IMR-90 (cell line): ENCODE results near the gene N4BP2. TPM values are rescaled to one million over a fixed set of nuclear protein-coding genes. Genes with fewer than 3 reads are reported as not detected.

ENCODE experiments used
- ATAC-seq: fragments of 200-7000 bp; cut with Tn5 transposase; 2 replicates; pipeline ENCODE4 v1.9.1; 2020; ENCODE audit warnings: low read depth, mild to moderate bottlenecking, moderate library complexity
- BruUV-seq: library from RNA; stranded (reverse); fragments of 400-500 nt; replicated peaks from 2 replicates; lab custom pipeline; 2021; lab: Mats Ljungman, UMichigan
- CTCF ChIA-PET: fragments of 300-600 bp; formaldehyde crosslinking; extraction: SDS; loops from one replicate; lab custom pipeline; 2021; ENCODE audit warnings: antibody characterized with exemption; lab: Yijun Ruan, JAX
- POLR2A ChIA-PET: fragments of 300-600 bp; sonication (Branson Sonifier 250); formaldehyde crosslinking; loops from one replicate; lab custom pipeline; 2022; ENCODE audit warnings: antibody characterized with exemption; ENCODE audit not compliant: unreplicated experiment; lab: Charles Lee
- DNase-seq: peaks from one replicate; pipeline ENCODE4 v3.0.0; 2013
- H2AFZ ChIP-seq: replicated peaks from 2 replicates; pipeline ENCODE3; 2013; ENCODE audit warnings: low read length, mild to moderate bottlenecking; ENCODE audit not compliant: poor library complexity
- H2AK5ac ChIP-seq: 2 replicates; pipeline ENCODE4 v1.6.1; 2013; ENCODE audit warnings: low read depth, low read length, inconsistent platforms
- H2AK9ac ChIP-seq: replicated peaks from 2 replicates; pipeline ENCODE3; 2013; ENCODE audit warnings: mild to moderate bottlenecking, low read depth, low read length, moderate library complexity; ENCODE audit not compliant: poor library complexity
- H2BK120ac ChIP-seq: 2 replicates; pipeline ENCODE4 v1.6.1; 2013; ENCODE audit warnings: low read depth, low read length, inconsistent platforms
- H2BK15ac ChIP-seq: 3 replicates; pipeline ENCODE4 v1.6.1; 2013; ENCODE audit warnings: low read depth, low read length, inconsistent platforms
- H2BK20ac ChIP-seq: 2 replicates; pipeline ENCODE4 v1.6.1; 2013; ENCODE audit warnings: low read depth, mild to moderate bottlenecking, inconsistent platforms, low read length, moderate library complexity
- H2BK5ac ChIP-seq: 2 replicates; pipeline ENCODE4 v1.6.1; 2013; ENCODE audit warnings: mild to moderate bottlenecking, low read depth, low read length, inconsistent platforms; ENCODE audit not compliant: poor library complexity, severe bottlenecking
- H3K14ac ChIP-seq: replicated peaks from 2 replicates; pipeline ENCODE4 v1.6.1; 2013; ENCODE audit warnings: low read depth, low read length, inconsistent platforms
- H3K18ac ChIP-seq: 2 replicates; pipeline ENCODE4 v1.6.1; 2013; ENCODE audit warnings: low read depth, low read length, control low read depth
- H3K23ac ChIP-seq: 2 replicates; pipeline ENCODE4 v1.6.1; 2013; ENCODE audit warnings: low read depth, low read length, inconsistent platforms
- H3K27ac ChIP-seq: 2 replicates; pipeline ENCODE4 v1.5.1; 2013; ENCODE audit warnings: mild to moderate bottlenecking, control low read depth, low read length; ENCODE audit not compliant: insufficient read depth
- H3K27me3 ChIP-seq: 2 replicates; pipeline ENCODE4 v1.6.1; 2013; ENCODE audit warnings: low read length; ENCODE audit not compliant: control insufficient read depth, insufficient read depth
- H3K36me3 ChIP-seq: 2 replicates; pipeline ENCODE4 v1.6.1; 2013; ENCODE audit warnings: low read length, mixed read lengths; ENCODE audit not compliant: control insufficient read depth, insufficient read depth
- H3K4ac ChIP-seq: 2 replicates; pipeline ENCODE4 v1.6.1; 2013; ENCODE audit warnings: low read depth, low read length, inconsistent platforms
- H3K4me1 ChIP-seq: 2 replicates; pipeline ENCODE4 v1.6.1; 2013; ENCODE audit warnings: low read length, mixed read lengths; ENCODE audit not compliant: control insufficient read depth, insufficient read depth
- H3K4me2 ChIP-seq: 2 replicates; pipeline ENCODE4 v1.6.1; 2013; ENCODE audit warnings: low read depth, mild to moderate bottlenecking, control low read depth, low read length, moderate library complexity
- H3K4me3 ChIP-seq: 2 replicates; pipeline ENCODE4 v1.5.1; 2013; ENCODE audit warnings: low read depth, mild to moderate bottlenecking, control low read depth, low read length, moderate library complexity; ENCODE audit not compliant: insufficient read depth
- H3K56ac ChIP-seq: 2 replicates; pipeline ENCODE4 v1.6.1; 2013; ENCODE audit warnings: low read length, inconsistent platforms; ENCODE audit not compliant: insufficient read depth; ENCODE audit errors: extremely low read depth
- H3K79me1 ChIP-seq, 2 experiments: 2 replicates each; pipeline ENCODE4 v1.6.1; 2013; ENCODE audit warnings: low read length in 2 of 2, inconsistent platforms in 1 of 2, low read depth in 1 of 2
- H3K9ac ChIP-seq: 2 replicates; pipeline ENCODE4 v1.6.1; 2013; ENCODE audit warnings: low read depth, low read length, control low read depth
- H3K9me1 ChIP-seq: 2 replicates; pipeline ENCODE4 v1.6.1; 2013; ENCODE audit warnings: low read length, inconsistent platforms; ENCODE audit not compliant: insufficient read depth
- H3K9me3 ChIP-seq: 2 replicates; pipeline ENCODE4 v1.6.1; 2013; ENCODE audit warnings: low read length; ENCODE audit not compliant: control insufficient read depth, insufficient read depth
- H4K20me1 ChIP-seq: 2 replicates; pipeline ENCODE4 v1.6.1; 2013; ENCODE audit warnings: low read length, inconsistent platforms; ENCODE audit not compliant: insufficient read depth
- H4K5ac ChIP-seq: 2 replicates; pipeline ENCODE4 v1.6.1; 2013; ENCODE audit warnings: mild to moderate bottlenecking, low read depth, low read length, control low read depth
- H4K8ac ChIP-seq, 2 experiments: 2 replicates each; pipeline ENCODE4 v1.6.1; 2013; ENCODE audit warnings: low read depth in 2 of 2, low read length in 2 of 2, control low read depth in 1 of 2, inconsistent platforms in 1 of 2
- H4K91ac ChIP-seq: 2 replicates; pipeline ENCODE4 v1.6.1; 2013; ENCODE audit warnings: low read depth, low read length, inconsistent platforms; ENCODE audit not compliant: insufficient read depth
- BHLHE40 ChIP-seq: fragments of 150-350 bp; IDR thresholded peaks from 2 replicates; pipeline ENCODE4 v1.6.1; 2016; ENCODE audit warnings: mild to moderate bottlenecking, low read depth, low read length
- CEBPB ChIP-seq: IDR thresholded peaks from 2 replicates; pipeline ENCODE4 v1.6.1; 2012; ENCODE audit warnings: low read depth, low read length, improper control_type of control experiment
- CHD1 ChIP-seq: IDR thresholded peaks from 2 replicates; pipeline ENCODE4 v1.6.1; 2012; ENCODE audit warnings: low read depth, low read length, improper control_type of control experiment
- FOS ChIP-seq: fragments of 150-350 bp; IDR thresholded peaks from 2 replicates; pipeline ENCODE4 v1.6.1; 2016; ENCODE audit warnings: low read depth, low read length
- MAFK ChIP-seq: IDR thresholded peaks from 2 replicates; pipeline ENCODE4 v1.6.1; 2012; ENCODE audit warnings: low read depth, low read length, improper control_type of control experiment
- MAZ ChIP-seq: IDR thresholded peaks from 2 replicates; pipeline ENCODE4 v1.6.1; 2012; ENCODE audit warnings: low read depth, mild to moderate bottlenecking, low read length, improper control_type of control experiment, moderate library complexity, borderline replicate concordance
- MXI1 ChIP-seq: IDR thresholded peaks from 2 replicates; pipeline ENCODE4 v1.6.1; 2012; ENCODE audit warnings: low read depth, mild to moderate bottlenecking, low read length, moderate library complexity, borderline replicate concordance
- NFE2L2 ChIP-seq: fragments of 150-350 bp; IDR thresholded peaks from 2 replicates; pipeline ENCODE4 v1.6.1; 2016; ENCODE audit warnings: low read depth, mild to moderate bottlenecking, low read length
- POLR2A ChIP-seq: IDR thresholded peaks from 2 replicates; pipeline ENCODE4 v1.6.1; 2012; ENCODE audit warnings: mild to moderate bottlenecking, low read depth, low read length
- RAD21 ChIP-seq: IDR thresholded peaks from 2 replicates; pipeline ENCODE4 v1.6.1; 2012; ENCODE audit warnings: low read length, improper control_type of control experiment
- RCOR1 ChIP-seq: IDR thresholded peaks from 2 replicates; pipeline ENCODE4 v1.6.1; 2012; ENCODE audit warnings: mild to moderate bottlenecking, low read length, improper control_type of control experiment; ENCODE audit not compliant: insufficient replicate concordance
- RFX5 ChIP-seq: IDR thresholded peaks from 2 replicates; pipeline ENCODE4 v1.8.0; 2012; ENCODE audit warnings: low read depth, mild to moderate bottlenecking, low read length, moderate library complexity
- SMC3 ChIP-seq: fragments of 150-350 bp; IDR thresholded peaks from 2 replicates; pipeline ENCODE4 v1.6.1; 2016; ENCODE audit warnings: low read depth, mild to moderate bottlenecking, antibody characterized with exemption, low read length, moderate library complexity
- USF2 ChIP-seq: fragments of 150-350 bp; IDR thresholded peaks from 2 replicates; pipeline ENCODE4 v1.6.1; 2017; ENCODE audit warnings: mild to moderate bottlenecking, antibody characterized with exemption, low read length, low read depth
- WGBS, 2 experiments: methylation state at CpG; one replicate each; pipeline versions ENCODE4 v1.1.5 to v1.1.7; 2013; ENCODE audit warnings: missing lambda C conversion rate in 2 of 2; ENCODE audit not compliant: insufficient read length in 1 of 2; ENCODE audit errors: extremely low coverage in 2 of 2; 5-methylcytosine and 5-hydroxymethylcytosine counted together
- dilution Hi-C: fragments of 300-500 bp; cut with HindIII; formaldehyde crosslinking; loops from one replicate; pipeline ENCODE4 v1.14.3; 2018; ENCODE audit warnings: low sequenced_read_pairs; ENCODE audit not compliant: unreplicated experiment
- in situ Hi-C: fragments of 300-500 bp; cut with MboI; formaldehyde crosslinking; loops from 3 replicates; pipeline ENCODE4 v1.14.3; 2019; ENCODE audit warnings: low sequenced_read_pairs, inconsistent platforms, mixed read lengths
- intact Hi-C: fragments of 100-400 bp; cut with micrococcal nuclease; formaldehyde crosslinking; loops from 2 replicates; pipeline ENCODE4 v1.10.0; 2022
- polyA plus RNA-seq, 3 experiments: library from polyadenylated mRNA; depleted of rRNA; stranded (reverse); fragments of >200 nt; gene quantifications; 2 replicates each; pipeline ENCODE4 v1.2.3, GENCODE V29; 2012; ENCODE audit warnings: low replicate concordance in 1 of 3
- total RNA-seq: library from RNA; depleted of rRNA; stranded (reverse); fragments of >200 nt; gene quantifications from 2 replicates; pipeline ENCODE4 v1.2.3, GENCODE V29; 2012
- TF ChIP-seq, protein P1 (sequence below): conservative IDR thresholded peaks from 2 replicates; pipeline ENCODE4 v1.5.1; 2012; ENCODE audit warnings: mild to moderate bottlenecking, low read depth, low read length, improper control_type of control experiment
- TF ChIP-seq, protein P2 (sequence below): fragments of 150-350 bp; IDR thresholded peaks from 2 replicates; pipeline ENCODE4 v1.6.1; 2016; ENCODE audit warnings: low read depth, mild to moderate bottlenecking, low read length, moderate library complexity, borderline replicate concordance

N4BP2 gene
- total and polyA plus RNA-seq, 2 of the 4 experiments (the other 2 are of a cell fraction), result 0.84 to 2.2 TPM

DNA sequence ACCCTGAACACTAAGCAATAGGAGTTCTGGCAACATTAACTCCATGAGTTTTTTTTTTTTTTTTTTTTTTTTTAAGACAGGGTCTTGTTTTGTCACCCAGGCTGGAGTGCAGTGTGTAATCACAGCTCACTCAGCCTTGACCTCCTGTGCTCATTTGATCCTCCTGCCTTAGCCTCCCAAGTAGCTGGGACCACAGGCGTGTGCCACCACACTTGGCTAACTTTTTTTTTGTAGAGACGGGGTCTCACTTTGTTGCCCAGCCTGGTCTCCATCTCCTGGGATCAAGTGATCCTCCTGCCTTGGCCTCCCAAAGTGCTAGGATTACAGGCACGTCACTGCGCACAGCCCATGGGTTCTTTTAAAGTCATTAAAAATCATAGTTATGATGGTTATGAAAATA, 145.2 kb downstream of the N4BP2 start:
- POLR2A ChIA-PET, result no interaction called here
- no peaks in the 10 kb centered on the region for H3K79me1 ChIP-seq
- H3K9me3 ChIP-seq, result no peaks in the 10 kb centered on the region
- BruUV-seq, result no TSS peak
- peaks cover 3% of the 10 kb centered on the region for H3K27me3 ChIP-seq
- TF ChIP-seq MXI1, result no peak
- TF ChIP-seq USF2, result no peak
- TF ChIP-seq SMC3, result no peak
- TF ChIP-seq, protein P1, sequence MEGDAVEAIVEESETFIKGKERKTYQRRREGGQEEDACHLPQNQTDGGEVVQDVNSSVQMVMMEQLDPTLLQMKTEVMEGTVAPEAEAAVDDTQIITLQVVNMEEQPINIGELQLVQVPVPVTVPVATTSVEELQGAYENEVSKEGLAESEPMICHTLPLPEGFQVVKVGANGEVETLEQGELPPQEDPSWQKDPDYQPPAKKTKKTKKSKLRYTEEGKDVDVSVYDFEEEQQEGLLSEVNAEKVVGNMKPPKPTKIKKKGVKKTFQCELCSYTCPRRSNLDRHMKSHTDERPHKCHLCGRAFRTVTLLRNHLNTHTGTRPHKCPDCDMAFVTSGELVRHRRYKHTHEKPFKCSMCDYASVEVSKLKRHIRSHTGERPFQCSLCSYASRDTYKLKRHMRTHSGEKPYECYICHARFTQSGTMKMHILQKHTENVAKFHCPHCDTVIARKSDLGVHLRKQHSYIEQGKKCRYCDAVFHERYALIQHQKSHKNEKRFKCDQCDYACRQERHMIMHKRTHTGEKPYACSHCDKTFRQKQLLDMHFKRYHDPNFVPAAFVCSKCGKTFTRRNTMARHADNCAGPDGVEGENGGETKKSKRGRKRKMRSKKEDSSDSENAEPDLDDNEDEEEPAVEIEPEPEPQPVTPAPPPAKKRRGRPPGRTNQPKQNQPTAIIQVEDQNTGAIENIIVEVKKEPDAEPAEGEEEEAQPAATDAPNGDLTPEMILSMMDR, result no peak
- no peak for TF ChIP-seq CHD1
- no peak for TF ChIP-seq BHLHE40
- no peak for TF ChIP-seq MAFK
- TF ChIP-seq FOS, result no peak
- no peak for TF ChIP-seq RAD21
- TF ChIP-seq CEBPB, result no peak
- TF ChIP-seq NFE2L2, result no peak
- TF ChIP-seq POLR2A, result no peak
- no peak for TF ChIP-seq MAZ
- TF ChIP-seq, protein P2, sequence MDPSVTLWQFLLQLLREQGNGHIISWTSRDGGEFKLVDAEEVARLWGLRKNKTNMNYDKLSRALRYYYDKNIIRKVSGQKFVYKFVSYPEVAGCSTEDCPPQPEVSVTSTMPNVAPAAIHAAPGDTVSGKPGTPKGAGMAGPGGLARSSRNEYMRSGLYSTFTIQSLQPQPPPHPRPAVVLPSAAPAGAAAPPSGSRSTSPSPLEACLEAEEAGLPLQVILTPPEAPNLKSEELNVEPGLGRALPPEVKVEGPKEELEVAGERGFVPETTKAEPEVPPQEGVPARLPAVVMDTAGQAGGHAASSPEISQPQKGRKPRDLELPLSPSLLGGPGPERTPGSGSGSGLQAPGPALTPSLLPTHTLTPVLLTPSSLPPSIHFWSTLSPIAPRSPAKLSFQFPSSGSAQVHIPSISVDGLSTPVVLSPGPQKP, result no peak
- no peak for TF ChIP-seq RCOR1
- TF ChIP-seq RFX5, result no peak
- H3K14ac ChIP-seq, result no peak overlapping the region
- H3K9ac ChIP-seq, result no peak overlapping the region
- H4K20me1 ChIP-seq, result no peaks in the 10 kb centered on the region
- H3K4ac ChIP-seq, result no peak overlapping the region
- H3K18ac ChIP-seq, result no peak overlapping the region
- in situ Hi-C loops (no loop called here), intact Hi-C loops (no loop called here), dilution Hi-C loops (no loop called here)
- H3K56ac ChIP-seq, result no peak overlapping the region
- no peak overlapping the region for H3K27ac ChIP-seq
- H2AK5ac ChIP-seq, result no peak overlapping the region; the same call in 1 of the 2 replicates
- H2BK20ac ChIP-seq, result no peak overlapping the region
- no peak overlapping the region for H4K8ac ChIP-seq
- H2AFZ ChIP-seq, result no peak overlapping the region
- no peak overlapping the region for H4K91ac ChIP-seq
- H3K4me1 ChIP-seq, result no peaks in the 10 kb centered on the region
- H3K9me1 ChIP-seq, result no peaks in the 10 kb centered on the region; the same call in 1 of the 2 replicates
- H3K36me3 ChIP-seq, result no peaks in the 10 kb centered on the region
- no peak overlapping the region for H4K5ac ChIP-seq
- no peak overlapping the region for H2BK120ac ChIP-seq
- no peak overlapping the region for H2BK15ac ChIP-seq
- no peak overlapping the region for H2BK5ac ChIP-seq
- CTCF ChIA-PET, result no interaction called here
- ATAC-seq, result no peak
- no peak overlapping the region for H3K4me3 ChIP-seq
- H2AK9ac ChIP-seq, result no peak overlapping the region
- no peak for DNase-seq
- WGBS, 2 experiments, result no CpG with 5 or more reads among the region's 4 CpGs
- no peak overlapping the region for H3K4me2 ChIP-seq
- H3K23ac ChIP-seq, result no peak overlapping the region
